Gastrocnemius medialis (tissue), 4 donors: ENCODE results near the gene EFCAB11. TPM values are rescaled to one million over a fixed set of nuclear protein-coding genes. Genes with fewer than 3 reads are reported as not detected.

Source experiments
- ATAC-seq, 2 donors: fragments of 150-250 bp; one replicate each; pipeline ENCODE4 v1.9.1; 2016
- DNase-seq, 2 donors: peaks; one replicate each; pipeline ENCODE4 v3.0.0-alpha.2; 2019
- H3K27ac ChIP-seq, 4 donors: fragments of 200-600 bp; sonication (generic); 1 replicate in 1 of 4; 2 replicates in 3 of 4; pipeline ENCODE4 v1.5.1; 2016 to 2018; ENCODE audit warnings: mild to moderate bottlenecking in 2 of 4, moderate library complexity in 1 of 4
- H3K27me3 ChIP-seq, 3 donors: fragments of 200-600 bp; sonication (generic) in 2 of 3; 1 replicate in 1 of 3; 2 replicates in 2 of 3; pipeline versions ENCODE4 v1.5.1 to v1.6.0; 2016 to 2019; ENCODE audit warnings: mild to moderate bottlenecking in 1 of 3, moderate library complexity in 1 of 3
- H3K36me3 ChIP-seq, 2 donors: fragments of 200-600 bp; sonication (generic) in 1 of 2; one replicate each; pipeline ENCODE4 v1.5.1; 2017 to 2018
- H3K4me1 ChIP-seq, 2 donors: fragments of 200-600 bp; sonication (generic) in 1 of 2; one replicate each; pipeline ENCODE4 v1.5.1; 2016 to 2017; ENCODE audit warnings: mild to moderate bottlenecking in 2 of 2
- H3K4me3 ChIP-seq, 4 donors: fragments of 200-600 bp; sonication (generic) in 3 of 4; 1 replicate in 1 of 4; 2 replicates in 3 of 4; pipeline ENCODE4 v1.5.1; 2016 to 2019; ENCODE audit warnings: mild to moderate bottlenecking in 2 of 4
- H3K9me3 ChIP-seq, 3 donors: fragments of 200-600 bp; sonication (generic) in 2 of 3; 1 replicate in 1 of 3; 2 replicates in 2 of 3; pipeline ENCODE4 v1.5.1; 2016 to 2019
- CTCF ChIP-seq, 5 experiments: fragments of 450-650 bp in 3 of 5; fragments of 200-600 bp in 2 of 5; sonication (generic) in 2 of 5; IDR thresholded peaks in 4 of 5; conservative IDR thresholded peaks in 1 of 5; 1 replicate in 4 of 5; 2 replicates in 1 of 5; pipeline ENCODE4 v1.5.1; 2016 to 2019; ENCODE audit warnings: antibody characterized with exemption in 5 of 5, mild to moderate bottlenecking in 3 of 5, moderate library complexity in 3 of 5
- POLR2A ChIP-seq, 2 donors: fragments of 450-650 bp; IDR thresholded peaks; one replicate each; pipeline ENCODE4 v1.6.1; 2017; ENCODE audit warnings: antibody characterized with exemption in 2 of 2, mild to moderate bottlenecking in 2 of 2, moderate library complexity in 2 of 2
- in situ Hi-C, 4 donors: fragments of 200-750 bp; cut with MboI; loops; one replicate each; pipeline versions ENCODE4 v1.15.0 to v1.8.0; 2017; ENCODE audit warnings: low sequenced_read_pairs in 4 of 4
- intact Hi-C: fragments of 100-400 bp; cut with DNase I; formaldehyde crosslinking; loops from one replicate; pipeline ENCODE4 v1.15.1; 2023; ENCODE audit warnings: low total_unique reads
- total RNA-seq, 4 donors: library from RNA; depleted of rRNA; stranded (reverse); fragments of >200 nt; gene quantifications; one replicate each; pipeline versions ENCODE4 v1.1.0 to v1.2.3, GENCODE V29; 2016

The EFCAB11 gene
- total RNA-seq, 4 donors from 2014 or later: 0.69 to 1.6 (median 1.6) TPM

DNA sequence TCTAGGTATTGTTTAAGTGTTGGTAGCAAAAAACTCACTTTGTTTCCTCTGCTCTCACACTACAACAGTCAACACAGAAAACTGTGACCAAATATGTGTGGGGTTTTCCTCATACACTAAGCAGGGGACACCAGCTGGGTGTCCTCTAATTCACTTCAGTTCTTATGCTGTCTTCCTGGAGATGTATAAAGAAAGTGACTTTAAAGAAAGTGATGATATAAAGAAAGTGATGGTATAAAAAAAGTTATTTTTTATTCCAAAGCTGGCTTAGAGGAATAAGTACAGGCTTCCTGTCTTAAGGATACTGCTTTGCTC lies 32.6 kb upstream of the EFCAB11 start:
- DNase-seq: no peak
- intact Hi-C loops (no loop called here), in situ Hi-C loops (loop anchor here in 3 of 4 donors (25.0 kb wide), 3 partner anchors 250 to 825 kb away; partner anchors contain the start of gene TTC7B (in 1 of the 3))
- no peaks in the 10 kb centered on the region for H3K27me3 ChIP-seq
- TF ChIP-seq CTCF (IDR thresholded peaks at IDR 0.05 in 4 of 5, conservative IDR thresholded peaks at IDR 0.05 in 1 of 5) (no peak), POLR2A (IDR thresholded peaks at IDR 0.05) (no peak)
- no peaks in the 10 kb centered on the region for H3K4me1 ChIP-seq
- H3K4me3 ChIP-seq: no peak overlapping the region
- no peak for ATAC-seq
- H3K27ac ChIP-seq: no peak overlapping the region
- H3K36me3 ChIP-seq: peaks cover 0 to 30% of the 10 kb centered on the region in 2 donors
- no peaks in the 10 kb centered on the region for H3K9me3 ChIP-seq

GRCh38 chr14:89986462-89987160 lies 32.1 kb upstream of the EFCAB11 start:
- Histone ChIP-seq H3K9me3 (no peaks in the 10 kb centered on the region), H3K27me3 (no peaks in the 10 kb centered on the region), H3K36me3 (peaks cover 0 to 30% of the 10 kb centered on the region in 2 donors), H3K4me1 (no peaks in the 10 kb centered on the region), H3K4me3 (no peak overlapping the region), H3K27ac (no peak overlapping the region)
- in situ Hi-C loops: loop anchor here in 3 of 4 donors (25.0 kb wide), 3 partner anchors 251 to 826 kb away; partner anchors contain the start of gene TTC7B (in 1 of the 3)
- no peak for ATAC-seq
- intact Hi-C loops: no loop called here
- TF ChIP-seq CTCF (IDR thresholded peaks at IDR 0.05 in 4 of 5, conservative IDR thresholded peaks at IDR 0.05 in 1 of 5) (no peak), POLR2A (IDR thresholded peaks at IDR 0.05) (no peak)
- DNase-seq: no peak

DNA sequence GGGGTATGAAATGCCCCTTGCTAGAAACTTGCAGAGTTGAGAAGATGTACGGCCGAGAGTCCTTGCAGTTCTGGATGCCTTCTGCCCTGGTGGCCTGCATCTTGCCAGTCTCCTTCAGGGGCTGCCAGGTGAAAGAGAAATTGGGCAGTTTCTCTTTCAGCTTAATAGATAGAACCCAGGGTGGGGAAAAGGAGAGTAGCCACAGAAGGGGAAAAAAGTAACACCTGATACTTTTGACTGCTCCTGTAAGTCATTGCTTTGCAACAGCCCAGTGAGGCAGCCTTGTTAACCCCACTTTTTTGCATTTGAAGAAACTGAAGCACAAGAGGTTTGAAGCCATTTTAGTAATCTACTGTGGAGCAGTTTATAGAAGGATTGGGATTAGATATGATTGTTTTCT lies 28.8 kb upstream of the EFCAB11 start:
- no peaks in the 10 kb centered on the region for H3K9me3 ChIP-seq
- in situ Hi-C loops (loop anchor here in 3 of 4 donors (25.0 kb wide), 3 partner anchors 254 to 829 kb away; partner anchors contain the start of gene TTC7B (in 1 of the 3)), intact Hi-C loops (no loop called here)
- no peaks in the 10 kb centered on the region for H3K4me1 ChIP-seq
- no peak overlapping the region for H3K27ac ChIP-seq
- no peaks in the 10 kb centered on the region for H3K27me3 ChIP-seq
- no peak for TF ChIP-seq POLR2A (IDR thresholded peaks at IDR 0.05)
- TF ChIP-seq CTCF (IDR thresholded peaks at IDR 0.05 in 4 of 5, conservative IDR thresholded peaks at IDR 0.05 in 1 of 5): no peak
- peaks cover 0 to 34% of the 10 kb centered on the region in 2 donors for H3K36me3 ChIP-seq
- H3K4me3 ChIP-seq: no peak overlapping the region
- DNase-seq (no peak), ATAC-seq (no peak)

DNA sequence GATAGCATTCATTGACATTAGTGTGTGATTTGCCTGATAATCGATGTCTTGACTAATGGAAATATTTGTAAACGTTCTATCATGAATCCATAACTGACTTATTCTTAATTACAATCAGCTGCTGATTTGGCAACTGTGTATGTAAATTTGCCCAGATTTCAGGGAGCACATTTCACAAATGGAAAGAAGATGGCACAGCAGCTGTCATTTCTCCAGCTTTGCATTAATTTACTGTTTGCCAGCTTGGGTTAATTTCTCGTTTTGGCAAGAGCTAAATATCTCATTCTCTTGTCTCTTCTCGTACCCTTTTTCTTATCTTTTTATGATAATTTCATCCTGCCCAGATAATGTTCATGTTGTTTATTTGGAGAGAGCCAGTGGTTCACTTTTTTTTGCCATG lies 24.1 kb upstream of the EFCAB11 start:
- H3K4me1 ChIP-seq: no peaks in the 10 kb centered on the region
- H3K9me3 ChIP-seq: no peaks in the 10 kb centered on the region
- intact Hi-C loops: no loop called here
- no peak overlapping the region for H3K4me3 ChIP-seq
- H3K27me3 ChIP-seq: no peaks in the 10 kb centered on the region
- TF ChIP-seq CTCF (IDR thresholded peaks at IDR 0.05 in 4 of 5, conservative IDR thresholded peaks at IDR 0.05 in 1 of 5) (no peak), POLR2A (IDR thresholded peaks at IDR 0.05) (no peak)
- ATAC-seq: no peak
- in situ Hi-C loops: loop anchor here in 3 of 4 donors (25.0 kb wide), 3 partner anchors 259 to 834 kb away; partner anchors contain the start of gene TTC7B (in 1 of the 3)
- no peak overlapping the region for H3K27ac ChIP-seq
- H3K36me3 ChIP-seq: peaks cover 0 to 21% of the 10 kb centered on the region in 2 donors
- no peak for DNase-seq
